GM19395 (cell line): Measurements from ENCODE around the gene MIPOL1.
"Not testable (repeated sequence)": the region's sequence is repeated elsewhere in the genome, so short reads cannot be mapped to it uniquely, and the experiment has no call there.

ENCODE experiments used
- ATAC-seq: cut with Tn5 transposase; IDR thresholded peaks from one replicate; pipeline ENCODE4 v1.9.1; 2021; ENCODE audit warnings: mild to moderate bottlenecking, moderate library complexity; ENCODE audit not compliant: unreplicated experiment

The MIPOL1 gene

GRCh38 chr14:37187294-37187693, 10.4 kb upstream of the MIPOL1 start:
- ATAC-seq: no peak

- not testable (repeated sequence) for ATAC-seq
Measured at GRCh38 chr14:37187840-37188577, 9.7 kb upstream of the MIPOL1 start.

- not testable (repeated sequence) for ATAC-seq
Measured at GRCh38 chr14:37189733-37190132, 8.0 kb upstream of the MIPOL1 start.

DNA sequence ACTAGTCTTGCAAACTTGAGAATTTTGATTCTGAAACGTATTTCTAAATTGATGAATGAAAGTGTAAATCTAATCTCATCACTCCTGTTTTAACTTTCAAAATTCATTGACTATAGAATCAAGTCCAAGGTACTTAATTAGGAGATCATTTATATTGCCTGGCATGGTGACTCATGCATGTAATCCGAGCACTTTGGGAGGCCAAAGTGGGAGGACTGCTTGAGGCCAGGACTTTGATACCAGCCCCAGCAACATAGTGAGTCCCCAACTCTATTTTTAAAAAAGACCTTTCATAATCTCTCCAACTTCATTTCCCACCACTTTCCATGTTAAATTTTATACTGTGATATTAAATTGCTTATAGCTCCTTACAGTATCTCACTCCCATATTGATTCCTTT, 3.0 kb upstream of the MIPOL1 start:
- no peak for ATAC-seq

GRCh38 chr14:37195327-37195726, 2.4 kb upstream of the MIPOL1 start:
- no peak for ATAC-seq

DNA sequence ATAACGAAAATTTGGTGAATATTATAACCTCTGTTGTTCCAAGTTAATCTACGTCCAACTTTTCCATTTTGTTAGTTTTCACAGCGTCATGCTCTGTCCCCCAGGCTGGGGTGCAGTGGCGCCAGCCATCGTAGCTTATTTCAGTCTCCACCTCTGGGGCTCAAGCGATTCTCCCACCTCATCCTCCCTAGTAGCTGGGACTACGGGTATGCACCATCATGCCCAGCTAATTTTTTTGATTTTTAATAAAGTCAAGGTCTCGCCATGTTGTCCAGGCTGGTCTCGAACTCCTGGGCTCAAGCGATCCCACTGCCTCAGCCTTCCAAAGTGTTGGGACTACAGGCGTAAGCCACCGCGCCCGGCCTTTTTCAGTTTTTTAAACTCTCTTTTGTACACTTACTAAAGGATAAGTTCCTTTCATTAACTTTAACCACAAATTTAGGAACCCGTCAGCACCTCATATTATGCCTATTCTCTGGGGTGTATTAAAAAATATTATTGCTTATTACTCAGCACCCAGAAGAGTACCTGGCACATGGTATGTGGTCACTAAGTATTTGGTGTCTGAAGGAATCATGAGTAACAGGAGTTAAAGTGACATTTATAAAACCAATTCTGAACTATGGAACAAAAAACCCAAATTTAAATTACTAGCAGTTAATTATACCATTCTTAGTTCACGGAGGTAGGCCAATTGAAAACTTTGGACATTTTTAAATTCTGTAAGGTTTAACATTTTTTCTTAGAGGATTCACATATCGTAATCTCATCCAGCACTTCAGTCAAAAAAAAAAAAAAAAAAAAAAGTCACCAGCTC, 925 bp upstream of the MIPOL1 start:
- no peak for ATAC-seq

DNA sequence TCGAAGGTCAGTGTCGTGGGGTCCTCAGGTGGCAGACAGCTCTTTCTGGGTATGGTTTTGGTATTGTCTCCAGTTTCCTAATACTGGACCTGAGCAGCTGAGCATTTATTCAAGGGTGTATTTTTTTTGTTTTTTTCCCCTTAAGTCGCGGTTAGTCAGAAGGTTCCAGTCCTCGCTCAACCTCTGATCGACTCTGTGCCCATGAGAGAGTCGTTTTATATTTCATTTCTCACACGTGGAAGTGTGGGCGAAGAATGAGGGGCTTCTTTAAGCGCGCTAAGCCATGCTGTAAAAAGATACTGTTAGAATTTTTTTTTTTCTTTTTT, 499 bp downstream of the MIPOL1 start:
- ATAC-seq: no peak

GRCh38 chr14:37198907-37199306, 1.2 kb downstream of the MIPOL1 start:
- ATAC-seq: no peak

DNA sequence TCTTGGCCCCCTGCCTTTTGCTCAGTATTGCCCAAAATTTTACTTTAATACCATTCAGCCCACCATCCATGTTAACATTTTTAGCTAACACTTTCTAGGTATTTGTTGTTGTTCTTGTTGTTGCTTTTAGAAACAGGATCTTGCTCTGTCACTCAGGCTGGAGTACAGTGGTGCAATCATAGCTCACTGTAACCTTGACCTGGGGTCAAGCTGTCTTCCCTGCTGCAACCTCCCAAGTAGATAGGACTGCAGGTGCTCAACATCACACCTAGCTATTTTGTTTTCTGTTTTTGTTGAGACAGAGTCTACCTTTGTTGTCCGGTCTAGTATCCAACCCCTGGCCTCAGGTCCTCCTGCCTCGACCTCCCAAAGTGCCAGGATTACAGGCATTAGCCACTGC, 4.0 kb downstream of the MIPOL1 start:
- ATAC-seq: no peak

GRCh38 chr14:37202265-37202664, 4.5 kb downstream of the MIPOL1 start:
- no peak for ATAC-seq

DNA sequence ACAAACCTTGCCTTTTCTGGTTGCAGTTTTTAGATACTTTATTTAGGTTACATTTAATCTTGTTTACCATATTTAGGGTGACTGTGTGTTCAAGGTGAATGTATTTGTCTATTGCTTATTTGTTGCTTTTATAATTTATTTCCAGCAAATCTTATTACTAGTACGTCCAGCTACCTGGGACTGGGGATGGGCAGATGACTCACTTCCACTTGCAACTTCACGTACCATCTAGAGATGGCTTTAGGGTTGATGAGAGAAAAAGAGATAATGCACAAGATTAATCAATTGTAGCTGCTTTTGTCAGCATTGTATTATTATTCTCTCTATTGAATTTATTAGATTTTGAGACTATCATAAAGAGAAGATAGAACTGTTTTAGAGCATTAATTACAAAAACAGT, 5.1 kb downstream of the MIPOL1 start:
- no peak for ATAC-seq

- no peak for ATAC-seq
Measured at GRCh38 chr14:37203423-37203822, 5.7 kb downstream of the MIPOL1 start.

DNA sequence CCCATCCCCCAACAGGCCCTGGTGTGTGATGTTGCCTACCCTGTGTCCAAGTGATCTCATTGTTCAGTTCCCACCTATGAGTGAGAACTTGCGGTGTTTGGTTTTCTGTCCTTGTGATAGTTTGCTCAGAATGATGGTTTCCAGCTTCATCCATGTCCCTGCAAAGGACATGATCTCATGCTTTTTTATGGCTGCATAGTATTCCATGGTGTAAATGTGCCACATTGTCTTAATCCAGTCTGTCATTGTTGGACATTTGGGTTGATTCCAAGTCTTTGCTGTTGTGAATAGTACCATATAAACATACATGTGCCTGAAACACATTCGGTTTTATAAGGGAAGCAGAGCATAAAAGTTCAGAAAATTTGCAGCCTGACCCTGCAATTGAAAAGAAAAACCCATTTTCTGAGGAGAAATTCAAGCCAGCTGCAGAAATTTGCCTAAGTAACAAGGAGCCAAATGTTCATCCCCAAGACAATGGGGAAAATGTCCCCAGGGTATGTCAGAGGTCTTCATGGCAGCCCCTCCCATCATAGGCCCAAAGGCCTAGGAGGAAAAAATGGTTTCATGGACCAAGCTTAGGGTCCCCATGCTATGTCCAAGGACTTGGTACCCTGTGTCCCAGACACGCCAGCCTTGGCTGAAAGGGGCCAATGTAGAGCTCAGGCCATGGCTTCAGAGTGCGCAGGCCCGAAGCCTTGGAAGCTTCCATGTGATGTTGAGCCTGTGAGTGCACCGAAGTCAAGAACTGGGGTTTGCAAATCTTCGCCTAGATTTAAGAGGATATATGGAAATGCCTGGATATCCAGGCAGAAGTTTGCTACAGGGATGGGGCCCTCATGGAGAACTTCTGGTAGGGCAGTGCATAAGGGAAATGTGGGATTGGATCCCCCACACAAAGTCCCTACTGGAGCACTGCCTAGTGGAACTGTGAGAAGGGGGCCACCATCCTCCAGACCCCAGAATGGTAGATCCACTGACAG, 8.2 kb downstream of the MIPOL1 start:
- not testable (repeated sequence) for ATAC-seq

DNA sequence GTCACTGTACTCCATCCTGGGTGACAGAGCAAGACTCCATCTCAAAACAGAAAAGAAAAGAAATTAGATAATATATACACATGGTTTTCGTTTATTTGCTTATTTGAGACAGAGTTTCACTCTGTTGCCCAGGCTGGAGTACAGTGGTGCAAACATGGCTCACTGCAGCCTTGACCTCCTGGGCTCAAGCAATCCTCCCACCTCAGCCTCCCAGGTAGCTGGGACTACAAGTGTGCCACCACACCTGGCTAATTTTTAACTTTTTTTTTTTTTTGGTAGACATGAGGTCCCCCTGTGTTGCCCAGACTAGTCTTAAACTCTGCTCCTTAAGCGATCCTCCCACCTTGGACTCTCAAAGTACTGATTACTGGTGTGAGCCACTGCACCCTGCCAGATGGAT, 11.9 kb downstream of the MIPOL1 start:
- not testable (repeated sequence) for ATAC-seq

GRCh38 chr14:37210448-37210847, 12.7 kb downstream of the MIPOL1 start:
- ATAC-seq: no peak

DNA sequence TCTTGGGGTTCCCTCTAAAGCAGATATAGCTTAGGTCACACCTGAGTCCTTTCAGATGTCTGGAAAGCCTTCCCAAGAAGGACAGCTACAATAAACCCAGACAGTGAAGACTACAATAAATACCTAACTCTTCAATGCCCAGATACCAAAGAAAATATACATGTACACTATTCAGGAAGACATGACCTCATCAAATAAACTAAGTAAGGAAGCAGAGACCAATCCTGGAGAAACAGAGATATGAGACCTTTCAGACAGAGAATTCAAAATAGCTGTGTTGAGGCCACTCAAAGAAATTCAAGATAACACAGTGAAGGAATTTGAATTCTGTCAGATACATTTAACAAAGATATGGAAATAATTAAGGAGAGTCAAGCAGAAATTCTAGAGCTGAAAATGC, 15.3 kb downstream of the MIPOL1 start:
- ATAC-seq: no peak

DNA sequence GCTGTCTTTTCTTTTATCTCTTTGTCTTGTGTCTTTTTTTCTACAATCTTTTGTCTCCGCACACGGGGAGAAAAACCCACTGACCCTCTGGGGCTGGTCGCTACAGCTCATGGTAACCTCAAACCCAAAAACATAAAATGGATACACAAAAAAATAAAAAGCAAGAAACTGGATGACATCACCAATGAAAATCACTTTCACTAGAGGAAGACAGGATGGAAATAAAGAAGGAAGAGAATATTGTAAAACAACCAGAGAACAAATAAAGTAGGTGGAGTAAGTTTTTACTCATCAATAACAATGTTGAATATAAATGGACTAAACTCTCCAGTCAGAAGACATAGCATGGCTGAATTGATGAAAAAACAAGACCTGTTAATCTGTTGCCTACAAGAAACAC, 17.6 kb downstream of the MIPOL1 start:
- ATAC-seq: no peak

DNA sequence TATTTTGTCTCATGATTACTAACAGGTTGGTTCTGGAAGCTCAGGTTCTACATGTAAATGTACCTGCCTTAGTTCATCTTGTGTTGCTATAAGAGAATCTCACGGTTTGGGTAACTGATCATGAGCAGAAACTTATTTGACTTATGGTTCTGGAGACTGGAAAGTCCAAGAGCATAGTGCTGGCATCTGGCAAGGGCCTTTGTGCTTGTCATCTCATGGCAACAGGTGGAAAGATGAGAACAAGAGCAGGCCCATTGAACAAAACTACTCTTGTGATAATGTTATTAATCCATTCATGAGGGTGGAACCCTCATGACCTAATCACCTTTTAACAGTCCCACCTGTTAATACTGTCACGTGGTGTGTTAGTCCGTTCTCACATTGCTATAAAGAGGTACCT, 23.3 kb downstream of the MIPOL1 start:
- no peak for ATAC-seq

- no peak for ATAC-seq
Measured at GRCh38 chr14:37223947-37224474, 26.3 kb downstream of the MIPOL1 start.

- not testable (repeated sequence) for ATAC-seq
Measured at GRCh38 chr14:37225668-37226067, 27.9 kb downstream of the MIPOL1 start.
